ENCODE measurements around the gene NKAIN4.
"Not testable (repeated sequence)": the region's sequence is repeated elsewhere in the genome, so short reads cannot be mapped to it uniquely, and the experiment has no call there.

NKAIN4 gene

GRCh38 chr20:63255931-63256704 is 1.9 kb upstream of the NKAIN4 start:
- TF ChIP-seq ZFX (IDR thresholded peaks at IDR 0.05; ENCODE audit: borderline replicate concordance) (no peak), CTCF (IDR thresholded peaks at IDR 0.05) (no peak)
- H3K27ac ChIP-seq, result no peak overlapping the region

- no peak overlapping the region for H3K27ac ChIP-seq
- TF ChIP-seq ZFX (IDR thresholded peaks at IDR 0.05; ENCODE audit: borderline replicate concordance) (no peak), CTCF (IDR thresholded peaks at IDR 0.05) (peak; percentile 15; the same call in 1 of the 2 replicates)
These were observed 532 bp upstream of the NKAIN4 start for GRCh38 chr20:63254606-63255384.

GRCh38 chr20:63253438-63254231 is 628 bp downstream of the NKAIN4 start:
- no peak overlapping the region for H3K27ac ChIP-seq
- TF ChIP-seq CTCF (IDR thresholded peaks at IDR 0.05) (no peak), ZFX (IDR thresholded peaks at IDR 0.05; ENCODE audit: borderline replicate concordance) (no peak)

- no peak for TF ChIP-seq CTCF (IDR thresholded peaks at IDR 0.05)
- TF ChIP-seq ZFX (IDR thresholded peaks at IDR 0.05; ENCODE audit: borderline replicate concordance), result no peak
- no peak overlapping the region for H3K27ac ChIP-seq
These were observed 1.2 kb downstream of the NKAIN4 start for GRCh38 chr20:63253065-63253437.

- TF ChIP-seq ZFX (IDR thresholded peaks at IDR 0.05; ENCODE audit: borderline replicate concordance) (no peak), CTCF (IDR thresholded peaks at IDR 0.05) (no peak)
- H3K27ac ChIP-seq, result no peak overlapping the region
These were observed 2.0 kb downstream of the NKAIN4 start for GRCh38 chr20:63252284-63252711.

GRCh38 chr20:63251350-63251749 is 2.9 kb downstream of the NKAIN4 start:
- H3K27ac ChIP-seq, result not testable (repeated sequence)
- TF ChIP-seq CTCF (IDR thresholded peaks at IDR 0.05), result peak; percentile 46

Data from 22Rv1 (cell line).